ENCODE measurements around the gene PDXK.

- TF ChIP-seq CTCF (IDR thresholded peaks at IDR 0.05 in 2 of 3, conservative IDR thresholded peaks at IDR 0.05 in 1 of 3; ENCODE audit: control insufficient read depth in 2 of 3, extremely low read depth in 1 of 3, insufficient read depth in 1 of 3, low read depth in 3 of 3, low read length in 3 of 3) (no peak), POLR2AphosphoS2 (IDR thresholded peaks at IDR 0.05; ENCODE audit: low read depth, low read length) (peak; percentile 86; the same call in 1 of the 2 replicates), POLR2A (IDR thresholded peaks at IDR 0.05; ENCODE audit: low read depth, low read length) (peak; percentile 95), ZNF24 (IDR thresholded peaks at IDR 0.05) (no peak), RAD21 (IDR thresholded peaks at IDR 0.05; ENCODE audit: insufficient read depth, low read depth, low read length) (no peak), ATF2 (IDR thresholded peaks at IDR 0.05; ENCODE audit: low read length) (no peak), ZBTB40 (IDR thresholded peaks at IDR 0.05; ENCODE audit: borderline replicate concordance) (no peak), FOXM1 (IDR thresholded peaks at IDR 0.05; ENCODE audit: low read depth, low read length) (no peak), ZBTB11 (CRISPR knock-in tag; IDR thresholded peaks at IDR 0.05) (0 out of 2 replicates have a peak, but pooled peaks have one; percentile 45), ZBTB4 (CRISPR knock-in tag; IDR thresholded peaks at IDR 0.05) (no peak), ZBTB33 (IDR thresholded peaks at IDR 0.05) (no peak), NRF1 (conservative IDR thresholded peaks at IDR 0.05; ENCODE audit: low read depth, low read length) (no peak), POLR2AphosphoS5 (IDR thresholded peaks at IDR 0.05; ENCODE audit: low read length) (peak; percentile 81)
These were observed 57.0 kb downstream of the PDXK start, which contains the start of gene CSTB for GRCh38 chr21:43775795-43776430.

Data from GM12878 (cell line).